K562 (cell line): ENCODE measurements around the gene SAFB. TPM values are rescaled to one million over a fixed set of nuclear protein-coding genes. Genes with fewer than 3 reads are reported as not detected.

Experiments used
- CEBPZ ChIP-seq: fragments of 150-350 bp; IDR thresholded peaks from 2 replicates; pipeline ENCODE4 v1.6.1; 2014; ENCODE audit warnings: low read depth, mild to moderate bottlenecking, low read length, borderline replicate concordance
- ELF2 ChIP-seq: fragments of 250-450 bp; sonication (Bioruptor Pico); IDR thresholded peaks from 2 replicates; pipeline ENCODE4 v1.5.0; 2021; ENCODE audit warnings: mild to moderate bottlenecking
- ESRRA ChIP-seq: fragments of 450-650 bp; IDR thresholded peaks from 2 replicates; pipeline ENCODE4 v1.6.1; 2014; ENCODE audit warnings: low read depth, mild to moderate bottlenecking, moderate library complexity, borderline replicate concordance
- FOS ChIP-seq: IDR thresholded peaks from 3 replicates; pipeline ENCODE4 v1.6.1; 2011; ENCODE audit not compliant: insufficient read length; ENCODE audit errors: extremely low read depth
- FOXA3 ChIP-seq, 2 experiments: fragments of 450-650 bp in 1 of 2; sonication (generic) in 1 of 2; formaldehyde crosslinking; IDR thresholded peaks in 1 of 2; conservative IDR thresholded peaks in 1 of 2; 2 replicates each; pipeline versions ENCODE4 v1.4.0 to v1.8.0; 2020 to 2022; ENCODE audit warnings: mild to moderate bottlenecking in 2 of 2, missing genetic modification reagents in 1 of 2
- FOXP4 ChIP-seq: sonication (generic); formaldehyde crosslinking; IDR thresholded peaks from 2 replicates; pipeline ENCODE4 v1.8.0; 2022; ENCODE audit warnings: mild to moderate bottlenecking, missing genetic modification reagents, borderline replicate concordance
- MAFG ChIP-seq: fragments of 450-650 bp; conservative IDR thresholded peaks from 2 replicates; pipeline ENCODE4 v1.6.1; 2016; ENCODE audit warnings: missing genetic modification characterization, missing compliant biosample characterization
- MXI1 ChIP-seq: IDR thresholded peaks from 2 replicates; pipeline ENCODE4 v1.6.1; 2011; ENCODE audit warnings: low read depth, mild to moderate bottlenecking, improper control_type of control experiment, low read length
- NFYB ChIP-seq: IDR thresholded peaks from 2 replicates; pipeline ENCODE4 v1.6.1; 2011; ENCODE audit warnings: mild to moderate bottlenecking, moderate library complexity; ENCODE audit not compliant: insufficient read length; ENCODE audit errors: extremely low read depth
- NR2C1 ChIP-seq, 2 experiments: fragments of 450-650 bp; IDR thresholded peaks; 2 replicates each; pipeline ENCODE4 v1.6.1; 2017; ENCODE audit warnings: mild to moderate bottlenecking in 2 of 2, antibody characterized with exemption in 1 of 2, inconsistent platforms in 1 of 2, missing compliant biosample characterization in 1 of 2, missing genetic modification characterization in 1 of 2
- PHB2 ChIP-seq: fragments of 450-650 bp; IDR thresholded peaks from 2 replicates; pipeline ENCODE4 v1.6.1; 2017; ENCODE audit warnings: low read depth
- POLR2A ChIP-seq: fragments of 450-650 bp; conservative IDR thresholded peaks from 2 replicates; pipeline ENCODE4 v1.6.1; 2016
- POLR2AphosphoS5 ChIP-seq: IDR thresholded peaks from 2 replicates; pipeline ENCODE4 v1.6.1; 2011; ENCODE audit warnings: mild to moderate bottlenecking, low read depth, low read length, moderate library complexity; ENCODE audit not compliant: control insufficient read depth, insufficient read depth
- RFX7 ChIP-seq: fragments of 250-450 bp; sonication (Bioruptor Pico); IDR thresholded peaks from 2 replicates; pipeline ENCODE4 v1.5.1; 2021; ENCODE audit warnings: mild to moderate bottlenecking
- SAFB ChIP-seq: fragments of 200-400 bp; formaldehyde crosslinking; IDR thresholded peaks from 2 replicates; pipeline ENCODE4 v1.6.1; 2017; ENCODE audit warnings: low read depth, low read length, borderline replicate concordance
- SNAPC5 ChIP-seq: fragments of 250-450 bp; sonication (Bioruptor Pico); IDR thresholded peaks from 2 replicates; pipeline ENCODE4 v1.8.0; 2021; ENCODE audit warnings: moderate library complexity, mild to moderate bottlenecking, inconsistent platforms
- SRSF3 ChIP-seq: fragments of 200-400 bp; formaldehyde crosslinking; IDR thresholded peaks from 2 replicates; pipeline ENCODE4 v1.6.1; 2016; ENCODE audit warnings: mild to moderate bottlenecking, low read length, moderate library complexity; ENCODE audit not compliant: insufficient read depth
- TCFL5 ChIP-seq: fragments of 250-450 bp; sonication (Bioruptor Pico); conservative IDR thresholded peaks from 2 replicates; pipeline ENCODE4 v1.6.1; 2021; ENCODE audit warnings: mild to moderate bottlenecking, moderate library complexity, matching md5 sums
- TOE1 ChIP-seq, 2 experiments: fragments of 450-650 bp in 1 of 2; sonication (generic) in 1 of 2; formaldehyde crosslinking in 1 of 2; IDR thresholded peaks; 2 replicates each; pipeline versions ENCODE4 v1.7.1 to v1.8.0; 2016 to 2022; ENCODE audit warnings: borderline replicate concordance in 2 of 2, mild to moderate bottlenecking in 2 of 2, antibody characterized with exemption in 1 of 2, inconsistent platforms in 1 of 2, low read depth in 1 of 2, missing genetic modification reagents in 1 of 2, moderate library complexity in 1 of 2
- ZNF232 ChIP-seq: sonication (generic); formaldehyde crosslinking; IDR thresholded peaks from 2 replicates; pipeline ENCODE4 v1.8.0; 2022; ENCODE audit warnings: mild to moderate bottlenecking, missing genetic modification reagents
- ZNF263 ChIP-seq: sonication (generic); formaldehyde crosslinking; IDR thresholded peaks from 2 replicates; pipeline ENCODE4 v1.8.0; 2022; ENCODE audit warnings: mild to moderate bottlenecking, missing genetic modification reagents, borderline replicate concordance
- ZNF408 ChIP-seq: fragments of 250-450 bp; sonication (Bioruptor Pico); IDR thresholded peaks from 2 replicates; pipeline ENCODE4 v1.4.0; 2020; ENCODE audit warnings: low read depth, mild to moderate bottlenecking, moderate library complexity
- ZNF584 ChIP-seq: fragments of 200-800 bp; sonication (Bioruptor generic); IDR thresholded peaks from 2 replicates; pipeline ENCODE4 v1.6.1; 2016; ENCODE audit warnings: low read depth, mild to moderate bottlenecking, missing genetic modification characterization, missing compliant biosample characterization
- ZNF707 ChIP-seq: fragments of 250-450 bp; sonication (Bioruptor Pico); conservative IDR thresholded peaks from 2 replicates; pipeline ENCODE4 v1.8.0; 2022; ENCODE audit warnings: inconsistent platforms, mild to moderate bottlenecking, moderate library complexity
- polyA plus RNA-seq, 8 experiments: library from polyadenylated mRNA; depleted of rRNA in 4 of 8; stranded (reverse) in 5 of 8; unstranded in 3 of 8; fragments of >200 nt; fragmentation: Nextera tagmentation in 2 of 8; fragmentation: Illumina TruSeq in 1 of 8; extraction: Ambion mirVana in 2 of 8; extraction: Trizol in 1 of 8; gene quantifications; 2 replicates each; pipeline versions ENCODE4 v1.2.1 to v1.2.3, GENCODE V29; 2011 to 2014; ENCODE audit warnings: inconsistent platforms in 1 of 8, missing spikeins in 1 of 8
- total RNA-seq, 7 experiments: library from RNA; depleted of rRNA in 6 of 7; stranded (reverse); fragments of >200 nt in 6 of 7; fragmentation: Illumina TruSeq in 2 of 7; extraction: Trizol in 2 of 7; gene quantifications; 2 replicates each; pipeline versions ENCODE4 v1.2.1 to v1.2.3, GENCODE V29; 2011 to 2021; ENCODE audit warnings: low replicate concordance in 1 of 7

Gene SAFB
- total and polyA plus RNA-seq, 9 of the 15 experiments (the other 6 are each of a cell fraction or from before 2014, with no cell fraction given) = 1.1 to 151 (median 83.1) TPM

GRCh38 chr19:5692723-5693194, 69.9 kb downstream of the SAFB start (continued):
- 0 out of 2 replicates have a peak, but pooled peaks have one; percentile 77 for TF ChIP-seq FOXP4 (CRISPR knock-in tag)
- TF ChIP-seq ZNF232 = no peak
- TF ChIP-seq ZNF408 (CRISPR knock-in tag) = no peak
- no peak for TF ChIP-seq ESRRA
- no peak for TF ChIP-seq FOS
- no peak for TF ChIP-seq ZNF263 (CRISPR knock-in tag)
- TF ChIP-seq SAFB = no peak
- no peak for TF ChIP-seq MAFG
- TF ChIP-seq SRSF3 = no peak
- no peak for TF ChIP-seq SNAPC5 (CRISPR knock-in tag)
- TF ChIP-seq FOXA3 (CRISPR knock-in tag; conservative IDR thresholded peaks at IDR 0.05 in 1 of 2, IDR thresholded peaks at IDR 0.05 in 1 of 2) = no peak
- no peak for TF ChIP-seq CEBPZ
- TF ChIP-seq NR2C1 (IDR thresholded peaks at IDR 0.05) = no peak
- no peak for TF ChIP-seq NR2C1 (tag; IDR thresholded peaks at IDR 0.05)
- no peak for TF ChIP-seq PHB2
- no peak for TF ChIP-seq TOE1 (IDR thresholded peaks at IDR 0.05; ENCODE audit: borderline replicate concordance)
- no peak for TF ChIP-seq TOE1 (CRISPR knock-in tag; IDR thresholded peaks at IDR 0.05; ENCODE audit: borderline replicate concordance, low read depth)
- no peak for TF ChIP-seq MXI1
- no peak for TF ChIP-seq NFYB
- TF ChIP-seq POLR2AphosphoS5 = peak; percentile 57
- TF ChIP-seq ZNF707 (CRISPR knock-in tag) = no peak
- no peak for TF ChIP-seq ELF2
- TF ChIP-seq TCFL5 (CRISPR knock-in tag) = no peak
- TF ChIP-seq POLR2A = 0 out of 2 replicates have a peak, but pooled peaks have one; percentile 54
- TF ChIP-seq RFX7 = no peak
- TF ChIP-seq ZNF584 (CRISPR knock-in tag) = no peak
